ENCODE measurements around the gene CCDC85A. TPM values are rescaled to one million over a fixed set of nuclear protein-coding genes. Genes with fewer than 3 reads are reported as not detected.

CCDC85A gene
- polyA plus RNA-seq, 1 donor from 2014 or later: 24.7 TPM

DNA sequence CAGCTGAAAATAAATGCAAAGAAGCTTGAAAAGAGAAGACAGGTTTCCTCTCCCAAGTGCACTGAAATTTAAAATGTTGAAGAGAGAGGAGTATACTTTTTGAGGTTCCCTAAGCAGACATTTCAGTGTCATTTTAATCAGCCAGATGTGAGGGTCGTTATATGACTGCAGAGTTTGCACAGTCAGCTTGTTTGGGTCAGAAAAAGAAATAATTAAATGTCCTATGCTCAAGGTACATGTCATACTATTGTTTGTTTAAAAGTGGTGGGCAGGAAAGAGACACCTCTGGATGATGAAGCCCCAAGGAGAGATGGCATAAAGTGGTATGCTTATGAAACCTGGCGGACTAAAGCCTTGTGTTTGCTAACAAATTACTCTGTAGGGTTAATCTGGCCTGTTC is 55.2 kb downstream of the CCDC85A start:
- H3K9me3 ChIP-seq (ENCODE audit: low read length): no peaks in the 10 kb centered on the region
- H3K36me3 ChIP-seq (ENCODE audit: insufficient read depth, low read length): no peaks in the 10 kb centered on the region
- H3F3A ChIP-seq (ENCODE audit: insufficient read depth, low read length, poor library complexity, severe bottlenecking): no peaks in the 10 kb centered on the region
- H3K9me2 ChIP-seq (ENCODE audit: insufficient read depth, low read length): no peaks in the 10 kb centered on the region
- TF ChIP-seq EZH2 (IDR thresholded peaks at IDR 0.05; ENCODE audit: borderline replicate concordance, insufficient read depth, low read length, poor library complexity, severe bottlenecking) (no peak), SMC3 (conservative IDR thresholded peaks at IDR 0.05; ENCODE audit: poor library complexity) (no peak), EP300 (conservative IDR thresholded peaks at IDR 0.05; ENCODE audit: poor library complexity, severe bottlenecking) (no peak), MXI1 (conservative IDR thresholded peaks at IDR 0.05; ENCODE audit: poor library complexity, severe bottlenecking) (no peak), CTCF (IDR thresholded peaks at IDR 0.05; ENCODE audit: poor library complexity, severe bottlenecking) (no peak), RAD21 (conservative IDR thresholded peaks at IDR 0.05) (no peak), POLR2AphosphoS5 (IDR thresholded peaks at IDR 0.05) (no peak), REST (IDR thresholded peaks at IDR 0.05; ENCODE audit: borderline replicate concordance) (no peak), TAF1 (IDR thresholded peaks at IDR 0.05; ENCODE audit: low read depth) (no peak)
- H3K4me2 ChIP-seq (ENCODE audit: low read length): no peak overlapping the region
- no peak overlapping the region for H3K9ac ChIP-seq (ENCODE audit: low read length)
- H4K20me1 ChIP-seq (ENCODE audit: insufficient read depth): no peaks in the 10 kb centered on the region
- H3K4me3 ChIP-seq (ENCODE audit: low read length): no peak overlapping the region
- H3K79me2 ChIP-seq (replicated peaks; ENCODE audit: insufficient read depth, low read length): no peaks in the 10 kb centered on the region
- H2AFZ ChIP-seq (ENCODE audit: low read depth, low read length): no peak overlapping the region
- no peak overlapping the region for H3K27ac ChIP-seq (ENCODE audit: low read length)
- H3K27me3 ChIP-seq (ENCODE audit: insufficient read depth, low read depth, low read length): no peaks in the 10 kb centered on the region

- no peaks in the 10 kb centered on the region for H3K36me3 ChIP-seq (ENCODE audit: insufficient read depth, low read length)
- no peak for TF ChIP-seq EP300 (conservative IDR thresholded peaks at IDR 0.05; ENCODE audit: poor library complexity, severe bottlenecking)
- no peak for TF ChIP-seq REST (IDR thresholded peaks at IDR 0.05; ENCODE audit: borderline replicate concordance)
- no peak for TF ChIP-seq MXI1 (conservative IDR thresholded peaks at IDR 0.05; ENCODE audit: poor library complexity, severe bottlenecking)
- no peak for TF ChIP-seq SMC3 (conservative IDR thresholded peaks at IDR 0.05; ENCODE audit: poor library complexity)
- TF ChIP-seq RAD21 (conservative IDR thresholded peaks at IDR 0.05): no peak
- TF ChIP-seq POLR2AphosphoS5 (IDR thresholded peaks at IDR 0.05): no peak
- TF ChIP-seq EZH2 (IDR thresholded peaks at IDR 0.05; ENCODE audit: borderline replicate concordance, insufficient read depth, low read length, poor library complexity, severe bottlenecking): no peak
- TF ChIP-seq CTCF (IDR thresholded peaks at IDR 0.05; ENCODE audit: poor library complexity, severe bottlenecking): no peak
- no peak for TF ChIP-seq TAF1 (IDR thresholded peaks at IDR 0.05; ENCODE audit: low read depth)
- no peak overlapping the region for H3K4me3 ChIP-seq (ENCODE audit: low read length)
- no peaks in the 10 kb centered on the region for H3F3A ChIP-seq (ENCODE audit: insufficient read depth, low read length, poor library complexity, severe bottlenecking)
- H3K27ac ChIP-seq (ENCODE audit: low read length): no peak overlapping the region
- H4K20me1 ChIP-seq (ENCODE audit: insufficient read depth): no peaks in the 10 kb centered on the region
- H3K9ac ChIP-seq (ENCODE audit: low read length): no peak overlapping the region
- no peaks in the 10 kb centered on the region for H3K9me3 ChIP-seq (ENCODE audit: low read length)
- no peak overlapping the region for H3K4me2 ChIP-seq (ENCODE audit: low read length)
- H3K79me2 ChIP-seq (replicated peaks; ENCODE audit: insufficient read depth, low read length): no peaks in the 10 kb centered on the region
- H3K27me3 ChIP-seq (ENCODE audit: insufficient read depth, low read depth, low read length): no peaks in the 10 kb centered on the region
- H3K9me2 ChIP-seq (ENCODE audit: insufficient read depth, low read length): no peaks in the 10 kb centered on the region
- no peak overlapping the region for H2AFZ ChIP-seq (ENCODE audit: low read depth, low read length)
Observed at GRCh38 chr2:56239437-56239836, 55.6 kb downstream of the CCDC85A start.
